Measurements from ENCODE around the gene GPA33. TPM values are rescaled to one million over a fixed set of nuclear protein-coding genes. Genes with fewer than 3 reads are reported as not detected.

Gene GPA33
- total RNA-seq, 2 donors from 2014 or later, result 1.5 TPM; not detected in 1

GRCh38 chr1:167003711-167004110 lies 86.5 kb downstream of the GPA33 start:
- no peaks in the 10 kb centered on the region for H3K36me3 ChIP-seq
- no peaks in the 10 kb centered on the region for H3K27me3 ChIP-seq
- no peak for TF ChIP-seq CTCF (IDR thresholded peaks at IDR 0.05)
- H3K4me3 ChIP-seq, result no peak overlapping the region
- no peak overlapping the region for H3K27ac ChIP-seq
- H3K9me3 ChIP-seq, result no peaks in the 10 kb centered on the region
- no peaks in the 10 kb centered on the region for H3K4me1 ChIP-seq
- DNase-seq (ENCODE audit: low spot score), result no peak

Other genes starting within 250 kb of the GPA33 start
- gene TADA1, start 214.1 kb downstream of the GPA33 start, total RNA-seq, result 10 to 100 TPM; 10.9 to 11.1 TPM
- 10 to 100 TPM in 1 of 2 donors, 1 to 10 TPM in 1; 7.3 to 23.2 TPM for gene ILDR2, start 114.8 kb downstream of the GPA33 start, total RNA-seq
- gene MAEL, start 101.1 kb downstream of the GPA33 start, total RNA-seq, result 1 to 10 TPM; 6.7 to 8.5 TPM
- 100 to 1,000 TPM in 1 of 2 donors, 10 to 100 TPM in 1; 60.2 to 148 TPM for gene STYXL2, start 3.7 kb upstream of the GPA33 start, total RNA-seq
- gene POU2F1, start 130.5 kb upstream of the GPA33 start, total RNA-seq, result 10 to 100 TPM in 1 of 2 donors, 1 to 10 TPM in 1; 7.7 to 10.9 TPM